ENCODE data around the gene MTRFR.

MTRFR gene

DNA sequence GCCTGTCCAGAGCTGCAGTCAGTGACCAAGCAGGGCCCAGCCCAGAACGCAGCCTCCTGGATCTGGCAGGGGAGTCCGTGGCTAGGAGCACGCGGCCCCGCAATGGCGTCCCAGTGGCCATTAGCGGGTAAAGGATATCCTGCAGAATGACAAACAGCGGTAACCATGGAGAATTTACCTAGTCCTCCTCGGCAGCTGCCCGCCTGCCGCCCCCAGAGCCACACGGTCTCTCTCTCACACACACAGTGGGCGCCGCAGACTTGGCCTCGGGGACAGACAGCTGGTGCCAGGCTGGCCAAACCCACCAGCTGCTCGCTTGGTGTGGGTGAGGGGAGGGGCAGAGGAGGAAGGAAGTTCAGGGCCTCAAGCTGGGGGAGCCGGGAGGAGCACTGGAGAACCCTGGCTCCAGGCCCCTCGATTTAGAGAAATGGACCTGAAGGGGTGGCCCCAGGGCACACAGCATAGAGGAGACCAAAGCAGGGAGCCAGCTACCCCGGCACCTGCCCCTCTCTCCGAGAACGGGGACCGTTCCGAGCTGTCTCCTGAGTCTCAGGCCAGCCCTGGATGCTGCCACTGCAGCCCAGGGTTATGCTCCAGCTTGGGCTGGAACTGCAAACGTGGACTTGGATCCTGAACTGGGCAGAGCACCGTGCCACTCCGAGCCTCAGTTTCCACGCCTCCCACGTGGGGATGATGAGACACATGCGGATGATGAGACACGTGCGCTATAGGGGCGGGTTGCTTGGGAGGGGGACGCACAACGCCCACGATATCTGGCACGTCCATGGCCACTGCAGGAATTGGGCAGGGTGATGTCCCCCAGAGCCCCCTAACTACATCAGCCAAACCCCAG is 35.0 kb downstream of the MTRFR start:
- no peak overlapping the region for H3K4me3 ChIP-seq (ENCODE audit: low read length)
- no peak for DNase-seq (ENCODE audit: low read depth)
- no peak for TF ChIP-seq CTCF (conservative IDR thresholded peaks at IDR 0.05; ENCODE audit: low read depth, low read length)

GRCh38 chr12:123268850-123269249 is 35.6 kb downstream of the MTRFR start:
- no peak for DNase-seq (ENCODE audit: low read depth)
- H3K4me3 ChIP-seq (ENCODE audit: low read length) = peak overlapping the region; percentile 80
- no peak for TF ChIP-seq CTCF (conservative IDR thresholded peaks at IDR 0.05; ENCODE audit: low read depth, low read length)

DNA sequence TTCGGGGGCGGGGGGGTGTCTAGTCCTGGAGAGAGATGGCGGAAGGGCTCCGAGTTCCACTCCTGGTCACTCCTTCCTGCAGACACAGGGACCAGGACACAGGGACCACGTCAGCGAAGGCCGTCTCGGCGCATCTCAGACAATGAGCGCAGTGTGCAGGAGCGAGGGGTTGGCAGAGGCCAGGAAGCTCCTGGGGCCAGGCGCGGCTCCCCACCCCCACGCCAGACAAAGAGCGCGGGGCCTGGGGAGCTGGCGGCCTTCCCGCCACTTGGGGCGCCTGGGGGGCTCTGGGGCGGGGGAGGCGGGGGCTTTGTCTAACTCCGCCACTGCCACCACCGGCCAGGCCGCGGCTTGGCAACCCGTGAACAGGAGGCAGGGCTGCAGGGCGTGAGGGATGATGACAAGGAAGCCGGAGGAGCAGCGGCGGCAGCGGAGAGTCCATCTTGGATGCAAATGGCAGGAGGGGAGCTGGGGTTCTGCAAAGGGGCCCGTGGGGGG is 36.2 kb downstream of the MTRFR start:
- DNase-seq (ENCODE audit: low read depth) = peak; percentile 23
- peak overlapping the region; percentile 80 for H3K4me3 ChIP-seq (ENCODE audit: low read length)
- TF ChIP-seq CTCF (conservative IDR thresholded peaks at IDR 0.05; ENCODE audit: low read depth, low read length) = no peak

DNA sequence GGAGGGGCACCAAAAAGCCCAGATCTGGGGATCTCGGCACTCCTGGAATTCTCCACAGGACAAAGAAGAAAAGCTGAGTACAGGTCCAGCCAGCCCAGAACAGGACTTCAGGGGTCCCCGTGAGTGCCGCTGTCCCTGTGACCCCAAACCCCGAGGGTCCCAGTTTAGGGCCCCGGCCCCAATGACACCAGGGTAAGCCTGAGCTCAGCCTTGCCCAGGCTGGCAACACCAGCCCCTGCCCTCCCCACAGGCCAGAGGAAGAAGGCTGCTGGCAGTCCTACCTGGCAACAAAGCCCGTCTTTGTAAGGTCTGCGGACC is 36.6 kb downstream of the MTRFR start:
- no peak for DNase-seq (ENCODE audit: low read depth)
- TF ChIP-seq CTCF (conservative IDR thresholded peaks at IDR 0.05; ENCODE audit: low read depth, low read length) = no peak
- H3K4me3 ChIP-seq (ENCODE audit: low read length) = peak overlapping the region; percentile 80

GRCh38 chr12:123270214-123271000 is 37.2 kb downstream of the MTRFR start:
- no peak for DNase-seq (ENCODE audit: low read depth)
- TF ChIP-seq CTCF (conservative IDR thresholded peaks at IDR 0.05; ENCODE audit: low read depth, low read length) = no peak
- peak overlapping the region; percentile 80 for H3K4me3 ChIP-seq (ENCODE audit: low read length)

DNA sequence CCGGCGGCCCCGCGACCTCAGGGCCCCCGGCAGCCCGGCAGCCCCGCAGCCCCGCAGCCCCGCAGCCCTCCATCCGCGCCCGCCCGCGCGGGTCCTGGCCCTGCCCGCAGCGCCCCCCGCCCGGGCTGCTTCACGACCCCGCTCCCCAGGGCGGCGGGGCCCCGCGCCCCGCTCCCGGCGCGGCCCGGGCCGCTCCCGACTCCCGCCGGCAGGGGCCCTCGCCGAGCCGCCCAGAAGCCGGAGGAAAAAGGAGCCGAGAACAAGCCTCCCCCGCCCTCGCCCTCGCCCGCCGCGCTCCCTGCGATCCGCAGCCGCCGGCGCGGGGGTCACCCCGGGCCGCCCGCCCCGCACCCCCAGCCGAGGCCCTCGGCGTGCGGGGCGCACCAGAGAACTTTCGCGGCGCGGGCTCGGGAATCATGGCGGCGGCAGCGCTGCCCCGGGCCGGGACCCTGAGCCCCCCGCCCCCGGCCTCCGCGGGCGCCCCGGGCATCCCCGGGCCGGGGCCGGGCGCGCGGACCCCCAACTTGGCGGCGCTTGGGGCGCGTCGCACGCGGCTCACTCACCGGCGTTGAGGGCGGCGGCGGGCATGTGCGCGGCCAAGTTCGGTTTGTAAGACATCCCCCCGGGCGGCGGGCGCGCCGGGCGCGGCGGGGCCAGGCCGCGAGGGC is 37.9 kb downstream of the MTRFR start:
- peak; percentile 44 for TF ChIP-seq CTCF (conservative IDR thresholded peaks at IDR 0.05; ENCODE audit: low read depth, low read length)
- no peak for DNase-seq (ENCODE audit: low read depth)
- H3K4me3 ChIP-seq (ENCODE audit: low read length) = peak overlapping the region; percentile 80

Measured in retinal pigment epithelial cell (primary cell).